Measurements from ENCODE around the gene SGSH.

The SGSH gene

GRCh38 chr17:80246266-80246681, 26.1 kb upstream of the SGSH start:
- Histone ChIP-seq H3K36me3 (ENCODE audit: control insufficient read depth in 2 of 2, insufficient read depth in 1 of 2, low read length in 2 of 2) (peaks cover 7 to 75% of the 10 kb centered on the region in 2 experiments), H3K4me1 (ENCODE audit: control insufficient read depth, insufficient read depth, low read length) (no peaks in the 10 kb centered on the region), H3K4me3 (ENCODE audit: low read depth, low read length) (no peak overlapping the region), H3K9me3 (ENCODE audit: control insufficient read depth, insufficient read depth, low read depth, low read length) (no peaks in the 10 kb centered on the region), H3K27ac (ENCODE audit: extremely low read depth, low read depth, low read length) (no peak overlapping the region)
- ChIA-PET CTCF (interaction anchor here (0.6 kb wide), 1 partner anchor 19 kb away, joined by 3 read pairs; no protein-coding TSS in a partner anchor), POLR2A (no interaction called here)
- TF ChIP-seq GLIS2 (tag by site-specific recombination; IDR thresholded peaks at IDR 0.05) (peak; percentile 40; the same call in 1 of the 2 replicates), ZNF624 (tag by site-specific recombination; IDR thresholded peaks at IDR 0.05) (no peak), GFI1B (tag by site-specific recombination; IDR thresholded peaks at IDR 0.05) (no peak), ZNF362 (tag by site-specific recombination; IDR thresholded peaks at IDR 0.05) (no peak)

GRCh38 chr17:80245566-80246265, 25.6 kb upstream of the SGSH start:
- TF ChIP-seq EGR2 (tag by site-specific recombination; IDR thresholded peaks at IDR 0.05; ENCODE audit: low read depth): no peak
- 0 out of 2 replicates have a peak, but pooled peaks have one; percentile 16 for TF ChIP-seq ZBTB10 (tag by site-specific recombination; IDR thresholded peaks at IDR 0.05)
- Histone ChIP-seq H3K27ac (ENCODE audit: extremely low read depth, low read depth, low read length) (no peak overlapping the region), H3K9me3 (ENCODE audit: control insufficient read depth, insufficient read depth, low read depth, low read length) (no peaks in the 10 kb centered on the region), H3K4me3 (ENCODE audit: low read depth, low read length) (no peak overlapping the region), H3K4me1 (ENCODE audit: control insufficient read depth, insufficient read depth, low read length) (no peaks in the 10 kb centered on the region), H3K36me3 (ENCODE audit: control insufficient read depth in 2 of 2, insufficient read depth in 1 of 2, low read length in 2 of 2) (peaks cover 12 to 80% of the 10 kb centered on the region in 2 experiments)
- POLR2A ChIA-PET: no interaction called here
- CTCF ChIA-PET: no interaction called here

- no peaks in the 10 kb centered on the region for H3K4me1 ChIP-seq (ENCODE audit: control insufficient read depth, insufficient read depth, low read length)
- ChIA-PET CTCF (no interaction called here), POLR2A (interaction anchor here (0.7 kb wide), 1 partner anchor 9 kb away, joined by 3 read pairs; no protein-coding TSS in a partner anchor)
- H3K27ac ChIP-seq (ENCODE audit: extremely low read depth, low read depth, low read length): no peak overlapping the region
- H3K4me3 ChIP-seq (ENCODE audit: low read depth, low read length): no peak overlapping the region
- peaks cover 12 to 77% of the 10 kb centered on the region in 2 experiments for H3K36me3 ChIP-seq (ENCODE audit: control insufficient read depth in 2 of 2, insufficient read depth in 1 of 2, low read length in 2 of 2)
- H3K9me3 ChIP-seq (ENCODE audit: control insufficient read depth, insufficient read depth, low read depth, low read length): no peaks in the 10 kb centered on the region
- TF ChIP-seq SP3 (tag by site-specific recombination; IDR thresholded peaks at IDR 0.05) (no peak), ZBTB1 (tag by site-specific recombination; IDR thresholded peaks at IDR 0.05) (no peak), ZNF701 (tag by site-specific recombination; IDR thresholded peaks at IDR 0.05) (no peak), KLF8 (tag by site-specific recombination; IDR thresholded peaks at IDR 0.05) (no peak), ZBTB10 (tag by site-specific recombination; IDR thresholded peaks at IDR 0.05) (no peak), ZNF704 (tag by site-specific recombination; IDR thresholded peaks at IDR 0.05) (no peak), ZSCAN18 (tag by site-specific recombination; IDR thresholded peaks at IDR 0.05) (no peak), ZNF548 (tag by site-specific recombination; IDR thresholded peaks at IDR 0.05) (no peak), ZFP41 (tag by site-specific recombination; IDR thresholded peaks at IDR 0.05; ENCODE audit: borderline replicate concordance) (no peak), ELK4 (IDR thresholded peaks at IDR 0.05; ENCODE audit: borderline replicate concordance, low read depth, low read length) (no peak), ZBTB7A (tag by site-specific recombination; IDR thresholded peaks at IDR 0.05; ENCODE audit: low read depth) (no peak), GLIS2 (tag by site-specific recombination; IDR thresholded peaks at IDR 0.05) (no peak), ZNF645 (tag by site-specific recombination; IDR thresholded peaks at IDR 0.05) (no peak)
These were observed 24.9 kb upstream of the SGSH start for GRCh38 chr17:80244871-80245509.

Data from HEK293 (cell line).